Choroid plexus epithelial cell (primary cell): Measurements from ENCODE around the gene DUSP21.

Experiments used
- DNase-seq: peaks from one replicate; pipeline ENCODE4 v3.0.0-alpha.2; 2010; ENCODE audit warnings: low read depth
- H3K4me3 ChIP-seq: 2 replicates; pipeline ENCODE4 v1.5.1; 2011; ENCODE audit warnings: low read depth, mild to moderate bottlenecking, control low read depth, low read length, moderate library complexity
- TF ChIP-seq, protein P1 (sequence below): conservative IDR thresholded peaks from 2 replicates; pipeline ENCODE4 v1.5.1; 2011; ENCODE audit warnings: low read depth, mild to moderate bottlenecking, control low read depth, inconsistent platforms, low read length, moderate library complexity

The DUSP21 gene

DNA sequence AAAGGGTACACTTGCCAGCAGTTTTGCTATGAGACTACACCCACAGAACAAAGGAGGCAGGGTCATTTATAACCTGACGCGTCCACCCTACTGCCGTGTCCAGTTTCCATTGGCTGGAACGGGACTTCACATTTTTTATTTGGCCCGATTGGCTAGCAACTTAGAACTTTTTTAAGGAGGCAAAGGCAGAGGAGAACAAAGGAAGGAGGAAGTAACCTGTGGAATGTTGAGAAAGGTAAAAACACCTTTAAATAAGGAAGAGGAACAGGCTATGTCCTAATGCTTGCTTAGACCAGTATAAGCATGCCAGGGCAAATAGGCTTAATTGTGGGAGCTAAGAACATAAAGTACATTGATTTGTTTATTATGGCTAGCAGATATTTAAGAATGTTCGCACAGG is 47.8 kb downstream of the DUSP21 start:
- no peak for DNase-seq
- H3K4me3 ChIP-seq, result no peak overlapping the region
- TF ChIP-seq, protein P1, sequence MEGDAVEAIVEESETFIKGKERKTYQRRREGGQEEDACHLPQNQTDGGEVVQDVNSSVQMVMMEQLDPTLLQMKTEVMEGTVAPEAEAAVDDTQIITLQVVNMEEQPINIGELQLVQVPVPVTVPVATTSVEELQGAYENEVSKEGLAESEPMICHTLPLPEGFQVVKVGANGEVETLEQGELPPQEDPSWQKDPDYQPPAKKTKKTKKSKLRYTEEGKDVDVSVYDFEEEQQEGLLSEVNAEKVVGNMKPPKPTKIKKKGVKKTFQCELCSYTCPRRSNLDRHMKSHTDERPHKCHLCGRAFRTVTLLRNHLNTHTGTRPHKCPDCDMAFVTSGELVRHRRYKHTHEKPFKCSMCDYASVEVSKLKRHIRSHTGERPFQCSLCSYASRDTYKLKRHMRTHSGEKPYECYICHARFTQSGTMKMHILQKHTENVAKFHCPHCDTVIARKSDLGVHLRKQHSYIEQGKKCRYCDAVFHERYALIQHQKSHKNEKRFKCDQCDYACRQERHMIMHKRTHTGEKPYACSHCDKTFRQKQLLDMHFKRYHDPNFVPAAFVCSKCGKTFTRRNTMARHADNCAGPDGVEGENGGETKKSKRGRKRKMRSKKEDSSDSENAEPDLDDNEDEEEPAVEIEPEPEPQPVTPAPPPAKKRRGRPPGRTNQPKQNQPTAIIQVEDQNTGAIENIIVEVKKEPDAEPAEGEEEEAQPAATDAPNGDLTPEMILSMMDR, result no peak
